A673 (cell line): ENCODE measurements around the gene HERPUD2.

Experiments
- CTCF ChIP-seq: fragments of 300-800, 200-600 bp; sonication (generic); conservative IDR thresholded peaks from 2 replicates; pipeline ENCODE4 v1.5.1; 2017; ENCODE audit warnings: low read depth, mild to moderate bottlenecking, antibody characterized with exemption, low read length, moderate library complexity, mixed read lengths
- EZH2 ChIP-seq: fragments of 200-600 bp; sonication (generic); IDR thresholded peaks from 2 replicates; pipeline ENCODE4 v1.6.1; 2017; ENCODE audit warnings: borderline replicate concordance, low read depth, mild to moderate bottlenecking, mixed read lengths, antibody characterized with exemption, low read length; ENCODE audit not compliant: poor library complexity, severe bottlenecking

GRCh38 chr7:35593899-35594298 is 101.0 kb downstream of the HERPUD2 start:
- TF ChIP-seq EZH2 (no peak), CTCF (peak; percentile 64)
